Retinal pigment epithelial cell (primary cell): ENCODE measurements around the gene SLC9A9.

Source experiments
- DNase-seq: peaks from one replicate; pipeline ENCODE4 v3.0.0-alpha.2; 2010; ENCODE audit warnings: low read depth
- H3K4me3 ChIP-seq: 2 replicates; pipeline ENCODE4 v1.5.1; 2011; ENCODE audit warnings: mild to moderate bottlenecking, low read length, control low read depth, moderate library complexity
- CTCF ChIP-seq: conservative IDR thresholded peaks from 2 replicates; pipeline ENCODE4 v1.5.1; 2011; ENCODE audit warnings: low read depth, low read length, control low read depth, inconsistent platforms

SLC9A9 gene

GRCh38 chr3:143769616-143770015 is 78.7 kb downstream of the SLC9A9 start:
- DNase-seq = no peak
- no peak for TF ChIP-seq CTCF

DNA sequence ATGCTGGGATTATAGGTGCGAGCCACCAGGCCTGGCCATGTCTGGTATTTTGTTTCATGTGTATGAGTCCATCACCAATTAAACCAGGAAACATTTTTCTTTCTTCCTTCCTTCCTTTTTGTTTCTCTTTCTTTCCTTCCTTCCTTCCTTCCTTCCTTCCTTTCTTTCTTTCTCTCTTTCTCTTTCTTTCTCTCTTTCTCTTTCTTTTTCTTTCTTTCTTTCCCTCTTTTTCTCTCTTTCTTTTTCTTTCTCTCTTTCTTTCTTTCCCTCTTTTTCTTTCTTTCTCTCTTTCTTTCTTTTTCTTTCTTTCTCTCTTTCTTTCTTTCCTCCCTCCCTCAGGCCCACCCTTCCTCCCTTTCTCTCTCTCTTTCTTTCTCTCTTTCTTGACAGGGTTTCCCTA is 83.4 kb downstream of the SLC9A9 start:
- no peak for DNase-seq
- H3K4me3 ChIP-seq = no peak overlapping the region
- no peak for TF ChIP-seq CTCF

More at GRCh38 chr3:143769616-143770015, 78.7 kb downstream of the SLC9A9 start:
- H3K4me3 ChIP-seq = no peak overlapping the region

- no peak for DNase-seq
- H3K4me3 ChIP-seq = no peak overlapping the region
- peak; percentile 63 for TF ChIP-seq CTCF
These were observed 84.6 kb downstream of the SLC9A9 start for GRCh38 chr3:143763564-143764162.

DNA sequence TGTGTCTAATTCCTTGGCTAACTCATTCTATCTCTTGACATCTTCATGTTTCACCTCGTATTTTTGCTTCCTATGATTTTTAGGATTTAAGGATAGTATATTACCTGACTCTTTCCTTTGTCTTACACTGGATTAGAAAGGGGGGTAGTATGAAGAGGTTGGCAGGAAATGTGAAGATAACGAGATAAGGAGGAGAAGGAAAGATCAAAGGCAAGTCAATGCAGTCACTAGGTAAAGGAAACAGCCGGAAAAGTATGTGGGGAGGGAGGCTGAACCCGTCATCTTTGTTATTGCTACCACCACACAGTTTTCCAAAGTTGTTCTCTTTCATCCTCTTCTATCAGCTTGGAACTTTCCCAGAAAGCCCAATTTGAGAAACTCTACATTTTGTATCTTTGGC is 90.6 kb downstream of the SLC9A9 start:
- DNase-seq = no peak
- H3K4me3 ChIP-seq = no peak overlapping the region
- no peak for TF ChIP-seq CTCF

DNA sequence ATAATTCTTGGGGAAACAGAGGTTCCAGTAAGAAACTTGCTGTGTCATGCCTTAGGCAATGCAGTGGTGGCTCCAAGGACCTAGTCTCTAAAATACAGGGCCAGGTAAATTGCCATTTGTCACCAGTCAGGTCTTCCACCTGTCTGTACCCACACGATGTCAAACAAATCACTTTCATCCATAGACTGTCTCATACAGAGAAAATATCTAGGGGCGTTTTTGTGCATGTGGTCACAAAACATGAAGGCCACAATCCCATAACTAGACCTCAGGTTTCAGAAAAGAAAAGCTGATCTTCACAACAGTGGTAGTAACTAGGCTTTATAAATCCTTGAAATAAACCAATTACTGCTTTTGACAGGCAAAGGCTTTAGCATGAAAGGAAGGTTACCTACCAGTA is 92.3 kb downstream of the SLC9A9 start:
- H3K4me3 ChIP-seq = no peak overlapping the region
- DNase-seq = no peak
- no peak for TF ChIP-seq CTCF

DNA sequence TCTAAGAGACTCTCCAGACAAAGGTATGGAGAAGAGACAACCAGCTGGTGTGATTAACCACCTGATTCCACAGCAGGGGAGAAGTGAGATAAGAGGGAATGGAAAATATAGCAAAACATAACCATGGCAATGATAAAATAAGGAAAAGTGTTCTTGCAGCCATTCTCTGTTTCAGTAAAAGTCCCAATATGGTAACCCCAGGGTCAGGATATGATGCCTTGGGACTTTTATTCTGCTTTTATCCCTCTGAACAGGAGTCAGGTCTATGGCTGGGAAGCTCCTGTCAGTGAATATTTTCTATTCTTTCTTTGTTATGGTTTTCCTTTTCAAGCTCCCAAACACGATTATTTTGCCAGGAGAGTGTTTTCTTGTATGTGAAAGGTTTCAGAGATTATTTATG is 94.2 kb downstream of the SLC9A9 start:
- DNase-seq = no peak
- no peak for TF ChIP-seq CTCF

GRCh38 chr3:143753456-143753855 is 94.8 kb downstream of the SLC9A9 start:
- TF ChIP-seq CTCF = no peak
- no peak for DNase-seq
- no peak overlapping the region for H3K4me3 ChIP-seq

More for the DNA sequence above, 94.2 kb downstream of the SLC9A9 start:
- H3K4me3 ChIP-seq = no peak overlapping the region
